Measurements from ENCODE around the gene PI4KA. TPM values are rescaled to one million over a fixed set of nuclear protein-coding genes. Genes with fewer than 3 reads are reported as not detected.

PI4KA gene
- total RNA-seq, 2 experiments from 2014 or later = 46.9 to 95.7 TPM

DNA sequence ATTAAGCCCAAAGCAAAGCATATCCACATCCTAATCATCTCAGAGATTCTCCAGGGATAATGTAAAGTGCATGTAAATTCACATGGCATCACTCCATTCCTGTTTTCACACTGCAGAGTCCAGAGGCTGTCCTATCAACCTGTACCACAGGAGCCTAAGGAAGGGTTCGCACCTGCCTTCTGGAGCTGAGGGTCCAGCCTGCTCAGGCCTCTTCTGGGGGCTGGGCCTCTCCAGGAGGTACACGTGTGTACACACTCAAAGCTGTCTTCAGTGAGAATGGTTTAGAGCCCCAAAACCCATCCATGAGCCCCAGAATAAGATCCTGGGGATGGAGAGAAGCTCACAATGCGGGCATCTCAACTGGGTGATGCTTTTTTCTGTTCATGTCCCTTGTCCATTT is 23.9 kb downstream of the PI4KA start:
- H4K20me1 ChIP-seq (ENCODE audit: insufficient read depth, low read length) = no peaks in the 10 kb centered on the region
- H3K36me3 ChIP-seq (ENCODE audit: insufficient read depth, low read length) = peaks cover 56% of the 10 kb centered on the region
- H3K4me3 ChIP-seq (ENCODE audit: low read depth, low read length, poor library complexity, severe bottlenecking) = no peak overlapping the region
- no peaks in the 10 kb centered on the region for H3K9me3 ChIP-seq (ENCODE audit: low read length)
- no peak overlapping the region for H3K27ac ChIP-seq (ENCODE audit: low read depth, low read length, poor library complexity, severe bottlenecking)
- CTCF ChIA-PET (ENCODE audit: unreplicated experiment) = no interaction called here
- H3K9me2 ChIP-seq (ENCODE audit: insufficient read depth, low read length) = no peaks in the 10 kb centered on the region
- H3K4me2 ChIP-seq (ENCODE audit: low read length) = no peak overlapping the region
- no peak for DNase-seq (ENCODE audit: low spot score)
- peaks cover 17% of the 10 kb centered on the region; the same call in 1 of the 2 replicates for H3K79me2 ChIP-seq (ENCODE audit: insufficient read depth, low read depth, low read length)
- peaks cover 8% of the 10 kb centered on the region for H3K4me1 ChIP-seq (ENCODE audit: insufficient read depth, low read length, poor library complexity, severe bottlenecking)
- no peak overlapping the region for H2AFZ ChIP-seq (ENCODE audit: low read length)
- BruUV-seq (replicated peaks) = no TSS peak
- POLR2A ChIA-PET = interaction anchor here (0.7 to 1.2 kb wide), 2 partner anchors 11 to 249 kb away, joined by 4 to 6 read pairs; no protein-coding TSS in a partner anchor
- intact Hi-C loops (cut with micrococcal nuclease; ENCODE audit: unreplicated experiment) = no loop called here
- TF ChIP-seq CTCF (conservative IDR thresholded peaks at IDR 0.05; ENCODE audit: low read length) (no peak), EZH2phosphoT487 (IDR thresholded peaks at IDR 0.05; ENCODE audit: borderline replicate concordance, low read depth, low read length) (no peak)

- no peak overlapping the region for H3K27ac ChIP-seq (ENCODE audit: low read depth, low read length, poor library complexity, severe bottlenecking)
- no peak for DNase-seq (ENCODE audit: low spot score)
- peaks cover 62% of the 10 kb centered on the region for H3K36me3 ChIP-seq (ENCODE audit: insufficient read depth, low read length)
- POLR2A ChIA-PET = interaction anchor here (1.2 kb wide), 1 partner anchor 10 kb away, joined by 4 read pairs; no protein-coding TSS in a partner anchor
- CTCF ChIA-PET (ENCODE audit: unreplicated experiment) = no interaction called here
- no peaks in the 10 kb centered on the region for H3K9me2 ChIP-seq (ENCODE audit: insufficient read depth, low read length)
- H3K4me1 ChIP-seq (ENCODE audit: insufficient read depth, low read length, poor library complexity, severe bottlenecking) = peaks cover 8% of the 10 kb centered on the region
- TF ChIP-seq EZH2phosphoT487 (IDR thresholded peaks at IDR 0.05; ENCODE audit: borderline replicate concordance, low read depth, low read length) = no peak
- no peak for TF ChIP-seq CTCF (conservative IDR thresholded peaks at IDR 0.05; ENCODE audit: low read length)
- H3K4me2 ChIP-seq (ENCODE audit: low read length) = no peak overlapping the region
- BruUV-seq (replicated peaks) = no TSS peak
- no peaks in the 10 kb centered on the region for H4K20me1 ChIP-seq (ENCODE audit: insufficient read depth, low read length)
- H3K9me3 ChIP-seq (ENCODE audit: low read length) = no peaks in the 10 kb centered on the region
- H3K79me2 ChIP-seq (ENCODE audit: insufficient read depth, low read depth, low read length) = peaks cover 15% of the 10 kb centered on the region; the same call in 1 of the 2 replicates
- H2AFZ ChIP-seq (ENCODE audit: low read length) = no peak overlapping the region
- intact Hi-C loops (cut with micrococcal nuclease; ENCODE audit: unreplicated experiment) = no loop called here
- no peak overlapping the region for H3K4me3 ChIP-seq (ENCODE audit: low read depth, low read length, poor library complexity, severe bottlenecking)
These were observed 24.4 kb downstream of the PI4KA start for GRCh38 chr22:20834206-20834605.

DNA sequence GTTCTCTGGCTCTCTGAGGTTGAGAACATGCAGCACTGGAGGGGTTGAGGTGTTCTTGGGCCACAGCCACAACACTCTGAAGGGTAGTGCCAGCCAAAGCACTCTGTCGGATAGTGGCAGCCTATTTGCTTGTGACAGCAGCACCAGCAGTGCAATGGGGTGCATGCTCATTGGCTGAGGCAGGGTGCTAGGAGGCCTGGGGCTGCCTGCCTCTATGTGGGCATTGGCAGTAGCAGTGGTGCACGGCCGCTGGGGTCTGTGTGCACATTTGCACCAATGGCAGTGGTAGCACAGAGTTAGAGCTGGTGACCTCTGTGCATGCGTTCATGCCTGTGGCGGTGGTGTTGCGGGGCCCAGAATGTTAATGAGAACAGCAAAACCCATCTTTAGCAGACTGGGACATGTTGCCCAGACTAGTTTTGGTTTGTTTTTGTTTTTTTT is 25.4 kb downstream of the PI4KA start:
- Histone ChIP-seq H3K4me2 (ENCODE audit: low read length) (no peak overlapping the region), H3K9me3 (ENCODE audit: low read length) (no peaks in the 10 kb centered on the region), H3K4me1 (ENCODE audit: insufficient read depth, low read length, poor library complexity, severe bottlenecking) (peaks cover 8% of the 10 kb centered on the region), H3K79me2 (ENCODE audit: insufficient read depth, low read depth, low read length) (peaks cover 10% of the 10 kb centered on the region; the same call in 1 of the 2 replicates), H3K27ac (ENCODE audit: low read depth, low read length, poor library complexity, severe bottlenecking) (no peak overlapping the region), H4K20me1 (ENCODE audit: insufficient read depth, low read length) (no peaks in the 10 kb centered on the region), H3K36me3 (ENCODE audit: insufficient read depth, low read length) (peaks cover 71% of the 10 kb centered on the region), H3K9me2 (ENCODE audit: insufficient read depth, low read length) (no peaks in the 10 kb centered on the region), H2AFZ (ENCODE audit: low read length) (no peak overlapping the region), H3K4me3 (ENCODE audit: low read depth, low read length, poor library complexity, severe bottlenecking) (no peak overlapping the region)
- CTCF ChIA-PET (ENCODE audit: unreplicated experiment) = no interaction called here
- DNase-seq (ENCODE audit: low spot score) = no peak
- TF ChIP-seq EZH2phosphoT487 (IDR thresholded peaks at IDR 0.05; ENCODE audit: borderline replicate concordance, low read depth, low read length) = no peak
- no peak for TF ChIP-seq CTCF (conservative IDR thresholded peaks at IDR 0.05; ENCODE audit: low read length)
- POLR2A ChIA-PET = no interaction called here
- intact Hi-C loops (cut with micrococcal nuclease; ENCODE audit: unreplicated experiment) = no loop called here
- BruUV-seq (replicated peaks) = no TSS peak

Measured in OCI-LY7 (cell line).